Endothelial cell of umbilical vein (primary cell): Measurements from ENCODE around the gene GALNT17. TPM values are rescaled to one million over a fixed set of nuclear protein-coding genes. Genes with fewer than 3 reads are reported as not detected.

Experiments used
- BruUV-seq: library from RNA; stranded (reverse); fragments of 400-500 nt; replicated peaks from 2 replicates; lab custom pipeline; 2021; lab: Mats Ljungman, UMichigan
- CTCF ChIA-PET: fragments of 300-600, 350-600 bp; sonication (Branson Sonifier 250); formaldehyde crosslinking; loops from one replicate; lab custom pipeline; 2021; ENCODE audit warnings: antibody characterized with exemption, inconsistent platforms; lab: Charles Lee
- POLR2A ChIA-PET: fragments of 300-600, 350-600 bp; sonication (Branson Sonifier 250); formaldehyde crosslinking; loops from one replicate; lab custom pipeline; 2021; ENCODE audit warnings: antibody characterized with exemption, inconsistent platforms; lab: Charles Lee
- DNase-seq: peaks from one replicate; pipeline ENCODE4 v3.0.0-alpha.2; 2011; ENCODE audit warnings: low read depth, low spot score
- FAIRE-seq: peaks from 2 replicates; lab custom pipeline; 2011; peaks lifted over from hg19 to GRCh38; lab: Jason Lieb, UNC
- H2AFZ ChIP-seq: 2 replicates; pipeline ENCODE4 v1.6.0; 2012; ENCODE audit warnings: low read depth, low read length, control low read depth, inconsistent platforms
- H3K27ac ChIP-seq: 2 replicates; pipeline ENCODE4 v1.5.1; 2011; ENCODE audit warnings: low read depth, mild to moderate bottlenecking, control low read depth, low read length, moderate library complexity; ENCODE audit not compliant: insufficient read depth
- H3K27me3 ChIP-seq, 2 experiments: 2 replicates each; pipeline versions ENCODE4 v1.6.0 to v1.6.1; 2011; ENCODE audit warnings: low read length in 2 of 2, mixed read lengths in 1 of 2; ENCODE audit not compliant: control insufficient read depth in 2 of 2, insufficient read depth in 2 of 2
- H3K36me3 ChIP-seq, 2 experiments: 2 replicates in 1 of 2; 3 replicates in 1 of 2; pipeline ENCODE4 v1.5.1; 2011; ENCODE audit warnings: low read length in 2 of 2, mild to moderate bottlenecking in 1 of 2, moderate library complexity in 1 of 2; ENCODE audit not compliant: control insufficient read depth in 2 of 2, insufficient read depth in 2 of 2; ENCODE audit errors: extremely low read depth in 1 of 2
- H3K4me1 ChIP-seq: 3 replicates; pipeline ENCODE4 v1.5.1; 2011; ENCODE audit warnings: mild to moderate bottlenecking, low read length; ENCODE audit not compliant: control insufficient read depth, insufficient read depth; ENCODE audit errors: extremely low read depth
- H3K4me2 ChIP-seq: 2 replicates; pipeline ENCODE4 v1.6.1; 2011; ENCODE audit warnings: low read length, control low read depth, mixed read lengths; ENCODE audit not compliant: insufficient read depth
- H3K4me3 ChIP-seq, 3 experiments: fragments of 200-600 bp in 1 of 3; sonication (generic), shearing (Covaris generic) in 1 of 3; replicated peaks in 1 of 3; 2 replicates each; pipeline ENCODE4 v1.5.1; 2011 to 2016; ENCODE audit warnings: control low read depth in 3 of 3, low read length in 3 of 3, mild to moderate bottlenecking in 2 of 3, inconsistent platforms in 1 of 3, low read depth in 1 of 3, moderate library complexity in 1 of 3; ENCODE audit not compliant: insufficient read depth in 1 of 3
- H3K79me2 ChIP-seq: 2 replicates; pipeline ENCODE4 v1.6.0; 2012; ENCODE audit warnings: low read length, inconsistent platforms; ENCODE audit not compliant: control insufficient read depth, insufficient read depth
- H3K9ac ChIP-seq: replicated peaks from 2 replicates; pipeline ENCODE3; 2011; ENCODE audit warnings: low read length, control low read depth; ENCODE audit not compliant: insufficient read depth; ENCODE audit errors: extremely low read depth
- H3K9me1 ChIP-seq: replicated peaks from 3 replicates; pipeline ENCODE4 v1.6.0; 2011; ENCODE audit warnings: mild to moderate bottlenecking, low read length; ENCODE audit not compliant: control insufficient read depth, insufficient read depth; ENCODE audit errors: extremely low read depth
- H3K9me3 ChIP-seq: replicated peaks from 2 replicates; pipeline ENCODE4 v1.5.1; 2012; ENCODE audit warnings: low read length, inconsistent platforms; ENCODE audit not compliant: control insufficient read depth, insufficient read depth
- H4K20me1 ChIP-seq: replicated peaks from 2 replicates; pipeline ENCODE3; 2011; ENCODE audit warnings: mild to moderate bottlenecking, low read length; ENCODE audit not compliant: control insufficient read depth, insufficient read depth; ENCODE audit errors: extremely low read depth
- EZH2 ChIP-seq: IDR thresholded peaks from 2 replicates; pipeline ENCODE4 v1.6.1; 2012; ENCODE audit warnings: borderline replicate concordance, low read depth, mild to moderate bottlenecking, moderate library complexity, low read length, inconsistent platforms; ENCODE audit not compliant: severe bottlenecking
- FOS ChIP-seq: IDR thresholded peaks from 2 replicates; pipeline ENCODE4 v1.6.1; 2011; ENCODE audit warnings: mild to moderate bottlenecking, low read length, moderate library complexity, borderline replicate concordance; ENCODE audit not compliant: insufficient read depth
- GATA2 ChIP-seq: IDR thresholded peaks from 2 replicates; pipeline ENCODE4 v1.7.0; 2011; ENCODE audit warnings: low read depth, mild to moderate bottlenecking, moderate library complexity, mixed read lengths, low read length; ENCODE audit not compliant: insufficient read length, insufficient read depth
- JUN ChIP-seq: IDR thresholded peaks from 2 replicates; pipeline ENCODE4 v1.6.1; 2011; ENCODE audit warnings: borderline replicate concordance, low read depth; ENCODE audit not compliant: insufficient read length, insufficient read depth
- MAX ChIP-seq: IDR thresholded peaks from 2 replicates; pipeline ENCODE4 v1.6.1; 2011; ENCODE audit not compliant: insufficient read depth, insufficient read length
- MYC ChIP-seq: IDR thresholded peaks from one replicate; pipeline ENCODE4 v1.6.1; 2011; ENCODE audit warnings: mild to moderate bottlenecking, low read depth, low read length
- POLR2A ChIP-seq: IDR thresholded peaks from 2 replicates; pipeline ENCODE4 v1.6.1; 2012; ENCODE audit warnings: low read depth, mild to moderate bottlenecking, control low read depth, low read length
- POLR2AphosphoS5 ChIP-seq: IDR thresholded peaks from 2 replicates; pipeline ENCODE4 v1.6.1; 2012; ENCODE audit warnings: low read depth, mild to moderate bottlenecking, control low read depth, low read length, moderate library complexity; ENCODE audit not compliant: insufficient read depth
- dilution Hi-C: fragments of 300-500 bp; cut with MboI; formaldehyde crosslinking; loops from one replicate; pipeline ENCODE4 v1.15.0; 2019; ENCODE audit warnings: low sequenced_read_pairs; ENCODE audit not compliant: extremely low pct_ligation_motif_present
- intact Hi-C: fragments of 100-400 bp; cut with micrococcal nuclease; formaldehyde crosslinking; loops from one replicate; pipeline ENCODE4 v1.10.0; 2022
- polyA plus RNA-seq, 4 experiments: library from polyadenylated mRNA; depleted of rRNA in 3 of 4; stranded (reverse) in 3 of 4; unstranded in 1 of 4; fragments of >200 nt; gene quantifications; 2 replicates each; pipeline versions ENCODE4 v1.2.1 to v1.2.3, GENCODE V29; 2011 to 2012; ENCODE audit warnings: missing spikeins in 1 of 4
- total RNA-seq: library from RNA; stranded (reverse); gene quantifications from 2 replicates; pipeline ENCODE4 v1.2.3, GENCODE V29; 2021
- TF ChIP-seq, protein P1 (sequence below), 2 donors: IDR thresholded peaks; 1 replicate in 1 of 2; 2 replicates in 1 of 2; pipeline ENCODE4 v1.5.1; 2011; ENCODE audit warnings: low read length in 2 of 2, mild to moderate bottlenecking in 2 of 2, moderate library complexity in 2 of 2, control low read depth in 1 of 2, inconsistent platforms in 1 of 2, low read depth in 1 of 2; ENCODE audit not compliant: insufficient read depth in 1 of 2; ENCODE audit errors: extremely low read depth in 1 of 2

GALNT17 gene
- total and polyA plus RNA-seq, 2 donors (not counting 3 experiments of a cell fraction or from before 2014, with no cell fraction given): not detected

DNA sequence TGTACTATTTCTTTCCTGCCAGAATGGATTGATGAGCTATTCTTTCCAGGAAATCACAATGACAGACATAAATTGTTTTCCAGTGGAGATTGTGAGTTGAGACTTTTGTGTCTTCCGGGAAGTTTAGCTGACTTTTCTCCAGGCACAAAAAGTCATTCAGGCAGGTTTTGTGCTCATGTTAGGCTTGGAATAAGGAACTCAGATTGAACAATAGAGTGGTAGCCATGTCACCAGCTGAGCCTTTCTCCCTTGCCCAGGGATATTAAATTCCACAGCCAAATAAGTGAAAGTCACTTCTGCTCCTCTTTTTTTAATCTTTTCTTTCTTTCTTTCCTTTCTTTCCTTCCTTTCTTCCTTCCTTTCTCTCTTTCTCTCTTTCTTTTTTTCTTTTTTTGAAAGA is 559.6 kb downstream of the GALNT17 start:
- no peak overlapping the region for H3K27ac ChIP-seq
- intact Hi-C loops (no loop called here), dilution Hi-C loops (no loop called here)
- no TSS peak for BruUV-seq
- no peaks in the 10 kb centered on the region for H3K9me1 ChIP-seq
- H3K27me3 ChIP-seq: no peaks in the 10 kb centered on the region
- no peak overlapping the region for H3K4me2 ChIP-seq
- DNase-seq (no peak), FAIRE-seq (no peak)
- no peak overlapping the region for H3K9ac ChIP-seq
- no peaks in the 10 kb centered on the region for H4K20me1 ChIP-seq
- CTCF ChIA-PET: no interaction called here
- H2AFZ ChIP-seq: no peak overlapping the region
- no peak overlapping the region for H3K4me3 ChIP-seq
- no peaks in the 10 kb centered on the region for H3K36me3 ChIP-seq
- H3K4me1 ChIP-seq: no peaks in the 10 kb centered on the region
- no peak for TF ChIP-seq EZH2
- no peak for TF ChIP-seq GATA2
- TF ChIP-seq JUN: no peak
- no peak for TF ChIP-seq POLR2AphosphoS5
- TF ChIP-seq FOS: no peak
- TF ChIP-seq POLR2A: no peak
- no peak for TF ChIP-seq MAX
- TF ChIP-seq MYC: no peak
- TF ChIP-seq, protein P1, sequence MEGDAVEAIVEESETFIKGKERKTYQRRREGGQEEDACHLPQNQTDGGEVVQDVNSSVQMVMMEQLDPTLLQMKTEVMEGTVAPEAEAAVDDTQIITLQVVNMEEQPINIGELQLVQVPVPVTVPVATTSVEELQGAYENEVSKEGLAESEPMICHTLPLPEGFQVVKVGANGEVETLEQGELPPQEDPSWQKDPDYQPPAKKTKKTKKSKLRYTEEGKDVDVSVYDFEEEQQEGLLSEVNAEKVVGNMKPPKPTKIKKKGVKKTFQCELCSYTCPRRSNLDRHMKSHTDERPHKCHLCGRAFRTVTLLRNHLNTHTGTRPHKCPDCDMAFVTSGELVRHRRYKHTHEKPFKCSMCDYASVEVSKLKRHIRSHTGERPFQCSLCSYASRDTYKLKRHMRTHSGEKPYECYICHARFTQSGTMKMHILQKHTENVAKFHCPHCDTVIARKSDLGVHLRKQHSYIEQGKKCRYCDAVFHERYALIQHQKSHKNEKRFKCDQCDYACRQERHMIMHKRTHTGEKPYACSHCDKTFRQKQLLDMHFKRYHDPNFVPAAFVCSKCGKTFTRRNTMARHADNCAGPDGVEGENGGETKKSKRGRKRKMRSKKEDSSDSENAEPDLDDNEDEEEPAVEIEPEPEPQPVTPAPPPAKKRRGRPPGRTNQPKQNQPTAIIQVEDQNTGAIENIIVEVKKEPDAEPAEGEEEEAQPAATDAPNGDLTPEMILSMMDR (IDR thresholded peaks at IDR 0.05; ENCODE audit: extremely low read depth in 1 of 2, insufficient read depth in 1 of 2, low read depth in 1 of 2, low read length in 2 of 2): no peak
- POLR2A ChIA-PET: no interaction called here
- no peaks in the 10 kb centered on the region for H3K79me2 ChIP-seq
- peaks cover 2% of the 10 kb centered on the region for H3K9me3 ChIP-seq
